Hair follicular keratinocyte (primary cell): ENCODE measurements around the gene PRSS35. TPM values are rescaled to one million over a fixed set of nuclear protein-coding genes. Genes with fewer than 3 reads are reported as not detected.

Experiments used
- total RNA-seq: library from RNA; depleted of rRNA; stranded (reverse); fragments of >200 nt; gene quantifications from 2 replicates; pipeline ENCODE4 v1.2.3, GENCODE V29; 2015

The PRSS35 gene, protein sequence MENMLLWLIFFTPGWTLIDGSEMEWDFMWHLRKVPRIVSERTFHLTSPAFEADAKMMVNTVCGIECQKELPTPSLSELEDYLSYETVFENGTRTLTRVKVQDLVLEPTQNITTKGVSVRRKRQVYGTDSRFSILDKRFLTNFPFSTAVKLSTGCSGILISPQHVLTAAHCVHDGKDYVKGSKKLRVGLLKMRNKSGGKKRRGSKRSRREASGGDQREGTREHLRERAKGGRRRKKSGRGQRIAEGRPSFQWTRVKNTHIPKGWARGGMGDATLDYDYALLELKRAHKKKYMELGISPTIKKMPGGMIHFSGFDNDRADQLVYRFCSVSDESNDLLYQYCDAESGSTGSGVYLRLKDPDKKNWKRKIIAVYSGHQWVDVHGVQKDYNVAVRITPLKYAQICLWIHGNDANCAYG
- total RNA-seq: 0.08 TPM in 1 of 2 replicates, not detected in the other

GRCh38 chr6:83511901-83512681 lies at the start of gene PRSS35:
TSS of gene PRSS35 (plus strand) at chr6:83512534. CDS start at chr6:83523442, 10,908 bp downstream.

Other genes starting within 250 kb of the PRSS35 start
- 24.3 and 29.8 TPM in 2 replicates for gene ME1, start 81.5 kb upstream of the PRSS35 start, total RNA-seq
- gene SNAP91, start 196.6 kb downstream of the PRSS35 start, total RNA-seq: not detected in 2 replicates